ENCODE measurements around the gene MYT1.

The MYT1 gene

DNA sequence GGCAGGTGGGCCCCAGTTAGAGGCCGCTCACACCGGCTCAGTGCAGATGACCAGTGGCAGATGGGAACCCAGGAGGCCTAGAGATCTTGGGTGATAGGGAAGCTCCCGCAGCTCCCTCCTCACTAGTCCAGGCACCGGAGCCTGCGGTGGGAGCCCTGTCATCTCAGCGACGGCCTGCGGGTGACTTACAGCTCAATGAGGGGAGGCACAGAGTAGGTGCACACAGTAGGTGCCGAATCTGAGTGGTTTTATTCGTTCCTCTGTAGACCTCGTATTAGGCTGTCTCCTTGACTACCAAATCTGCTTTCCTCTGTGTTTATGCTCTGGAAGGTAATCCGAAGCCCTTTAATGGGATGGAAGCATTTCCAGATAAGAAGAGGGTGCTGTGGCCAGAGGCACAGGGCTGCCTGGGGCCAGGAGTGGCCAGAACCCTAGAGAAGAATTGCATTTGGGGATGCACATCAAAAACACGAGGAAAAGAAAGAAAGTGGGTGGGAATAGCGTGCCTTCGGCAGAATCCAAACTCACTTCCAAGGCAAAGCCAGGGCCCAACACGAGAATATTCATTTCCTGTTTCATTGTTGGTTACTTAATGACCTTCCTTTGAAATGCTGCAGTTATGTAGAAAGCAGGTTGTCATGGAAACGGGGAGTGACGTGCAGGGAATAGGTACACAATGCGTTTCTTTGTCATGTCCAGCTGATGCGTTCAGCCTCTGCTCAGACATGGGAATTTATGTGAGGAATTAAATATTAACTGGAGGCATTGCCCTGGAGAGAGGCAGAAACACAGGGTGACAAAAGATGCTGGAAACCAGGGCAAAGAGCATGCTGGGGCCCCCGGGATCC, 24.7 kb downstream of the MYT1 start:
- Histone ChIP-seq H3K9ac (ENCODE audit: low read length) (no peak overlapping the region), H3K4me3 (ENCODE audit: low read length) (no peak overlapping the region), H3K4me2 (ENCODE audit: low read depth, low read length) (no peak overlapping the region), H4K20me1 (ENCODE audit: insufficient read depth, low read length) (no peaks in the 10 kb centered on the region), H3K27ac (ENCODE audit: low read length) (no peak overlapping the region), H3K9me3 (replicated peaks; ENCODE audit: insufficient read depth, low read length) (no peaks in the 10 kb centered on the region), H3K4me1 (ENCODE audit: low read length) (no peaks in the 10 kb centered on the region), H3K79me2 (ENCODE audit: low read length) (no peaks in the 10 kb centered on the region), H3K9me2 (replicated peaks; ENCODE audit: insufficient read depth, low read length) (no peaks in the 10 kb centered on the region), H2AFZ (ENCODE audit: low read length) (no peak overlapping the region), H3F3A (ENCODE audit: insufficient read depth, low read length) (no peaks in the 10 kb centered on the region), H3K36me3 (replicated peaks; ENCODE audit: insufficient read depth, low read length) (no peaks in the 10 kb centered on the region), H3K27me3 (replicated peaks; ENCODE audit: insufficient read depth, low read length) (peaks cover 96% of the 10 kb centered on the region)
- TF ChIP-seq EZH2phosphoT487 (IDR thresholded peaks at IDR 0.05; ENCODE audit: low read length): no peak
- TF ChIP-seq, protein P1, sequence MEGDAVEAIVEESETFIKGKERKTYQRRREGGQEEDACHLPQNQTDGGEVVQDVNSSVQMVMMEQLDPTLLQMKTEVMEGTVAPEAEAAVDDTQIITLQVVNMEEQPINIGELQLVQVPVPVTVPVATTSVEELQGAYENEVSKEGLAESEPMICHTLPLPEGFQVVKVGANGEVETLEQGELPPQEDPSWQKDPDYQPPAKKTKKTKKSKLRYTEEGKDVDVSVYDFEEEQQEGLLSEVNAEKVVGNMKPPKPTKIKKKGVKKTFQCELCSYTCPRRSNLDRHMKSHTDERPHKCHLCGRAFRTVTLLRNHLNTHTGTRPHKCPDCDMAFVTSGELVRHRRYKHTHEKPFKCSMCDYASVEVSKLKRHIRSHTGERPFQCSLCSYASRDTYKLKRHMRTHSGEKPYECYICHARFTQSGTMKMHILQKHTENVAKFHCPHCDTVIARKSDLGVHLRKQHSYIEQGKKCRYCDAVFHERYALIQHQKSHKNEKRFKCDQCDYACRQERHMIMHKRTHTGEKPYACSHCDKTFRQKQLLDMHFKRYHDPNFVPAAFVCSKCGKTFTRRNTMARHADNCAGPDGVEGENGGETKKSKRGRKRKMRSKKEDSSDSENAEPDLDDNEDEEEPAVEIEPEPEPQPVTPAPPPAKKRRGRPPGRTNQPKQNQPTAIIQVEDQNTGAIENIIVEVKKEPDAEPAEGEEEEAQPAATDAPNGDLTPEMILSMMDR (IDR thresholded peaks at IDR 0.05; ENCODE audit: low read length): no peak
- no peak for TF ChIP-seq EZH2 (optimal IDR thresholded peaks at IDR 0.05; ENCODE audit: low read depth, low read length)
- no peak for DNase-seq

DNA sequence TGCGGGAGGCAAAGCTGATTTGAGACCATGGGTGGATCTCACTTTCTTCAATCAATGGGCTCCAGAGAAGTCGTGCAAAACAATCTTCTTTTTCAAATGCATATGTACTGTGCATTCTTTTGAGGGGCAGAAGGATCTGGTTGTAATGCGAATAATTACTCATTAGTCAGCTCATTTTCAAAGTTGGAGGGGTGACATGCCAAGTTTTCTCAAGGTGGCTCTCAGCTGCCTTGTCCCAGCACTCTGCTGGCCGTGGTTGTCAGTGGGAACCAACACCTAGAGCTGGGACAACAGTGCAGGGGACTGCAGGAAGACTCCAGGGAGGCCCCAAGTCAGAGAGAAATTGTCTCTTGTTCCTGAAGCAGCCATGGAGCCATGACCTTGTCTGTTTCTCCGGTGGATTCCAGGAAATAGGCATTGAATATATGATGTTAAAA, 25.3 kb downstream of the MYT1 start:
- DNase-seq: no peak
- H2AFZ ChIP-seq (ENCODE audit: low read length): no peak overlapping the region
- no peaks in the 10 kb centered on the region for H3F3A ChIP-seq (ENCODE audit: insufficient read depth, low read length)
- H3K9me2 ChIP-seq (replicated peaks; ENCODE audit: insufficient read depth, low read length): no peaks in the 10 kb centered on the region
- H3K9ac ChIP-seq (ENCODE audit: low read length): no peak overlapping the region
- H3K9me3 ChIP-seq (replicated peaks; ENCODE audit: insufficient read depth, low read length): no peaks in the 10 kb centered on the region
- TF ChIP-seq EZH2 (optimal IDR thresholded peaks at IDR 0.05; ENCODE audit: low read depth, low read length) (no peak), EZH2phosphoT487 (IDR thresholded peaks at IDR 0.05; ENCODE audit: low read length) (no peak)
- TF ChIP-seq, protein P1 (IDR thresholded peaks at IDR 0.05; ENCODE audit: low read length): no peak
- H3K79me2 ChIP-seq (ENCODE audit: low read length): no peaks in the 10 kb centered on the region
- H3K27ac ChIP-seq (ENCODE audit: low read length): no peak overlapping the region
- H3K27me3 ChIP-seq (replicated peaks; ENCODE audit: insufficient read depth, low read length): peaks cover 96% of the 10 kb centered on the region
- no peaks in the 10 kb centered on the region for H3K4me1 ChIP-seq (ENCODE audit: low read length)
- H4K20me1 ChIP-seq (ENCODE audit: insufficient read depth, low read length): no peaks in the 10 kb centered on the region
- H3K4me3 ChIP-seq (ENCODE audit: low read length): no peak overlapping the region
- no peak overlapping the region for H3K4me2 ChIP-seq (ENCODE audit: low read depth, low read length)
- no peaks in the 10 kb centered on the region for H3K36me3 ChIP-seq (replicated peaks; ENCODE audit: insufficient read depth, low read length)

DNA sequence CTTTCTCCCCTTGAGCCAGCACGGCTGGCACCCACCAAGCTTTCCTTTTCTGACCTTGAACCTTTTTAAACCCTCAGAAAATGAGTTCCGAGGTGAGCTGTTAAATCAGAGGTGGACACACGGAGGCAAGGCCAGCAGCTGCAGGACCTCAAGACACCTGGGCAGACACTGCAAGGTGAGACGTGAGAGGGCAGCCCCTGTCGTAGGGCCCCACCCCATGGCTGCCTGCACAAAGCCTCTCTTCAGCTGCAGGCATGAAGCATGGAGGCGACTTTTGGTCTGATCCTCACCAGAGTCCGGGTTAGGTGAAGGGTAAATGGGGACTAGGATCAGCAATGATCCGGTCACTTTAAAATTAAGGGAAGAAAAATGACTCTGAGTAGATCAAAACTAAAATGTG, 25.7 kb downstream of the MYT1 start:
- Histone ChIP-seq H2AFZ (ENCODE audit: low read length) (no peak overlapping the region), H3K9me2 (replicated peaks; ENCODE audit: insufficient read depth, low read length) (no peaks in the 10 kb centered on the region), H3K9ac (ENCODE audit: low read length) (no peak overlapping the region), H3F3A (ENCODE audit: insufficient read depth, low read length) (no peaks in the 10 kb centered on the region), H3K27me3 (replicated peaks; ENCODE audit: insufficient read depth, low read length) (peaks cover 96% of the 10 kb centered on the region), H3K4me2 (ENCODE audit: low read depth, low read length) (no peak overlapping the region), H3K79me2 (ENCODE audit: low read length) (no peaks in the 10 kb centered on the region), H4K20me1 (ENCODE audit: insufficient read depth, low read length) (no peaks in the 10 kb centered on the region), H3K4me1 (ENCODE audit: low read length) (no peaks in the 10 kb centered on the region), H3K4me3 (ENCODE audit: low read length) (no peak overlapping the region), H3K36me3 (replicated peaks; ENCODE audit: insufficient read depth, low read length) (no peaks in the 10 kb centered on the region), H3K9me3 (replicated peaks; ENCODE audit: insufficient read depth, low read length) (no peaks in the 10 kb centered on the region), H3K27ac (ENCODE audit: low read length) (no peak overlapping the region)
- DNase-seq: no peak
- TF ChIP-seq EZH2 (optimal IDR thresholded peaks at IDR 0.05; ENCODE audit: low read depth, low read length) (no peak), EZH2phosphoT487 (IDR thresholded peaks at IDR 0.05; ENCODE audit: low read length) (no peak)
- TF ChIP-seq, protein P1 (IDR thresholded peaks at IDR 0.05; ENCODE audit: low read length): no peak
